IMR-90 (cell line): Measurements from ENCODE around the gene ZNF185. TPM values are rescaled to one million over a fixed set of nuclear protein-coding genes. Genes with fewer than 3 reads are reported as not detected.

ENCODE experiments used
- ATAC-seq: fragments of 200-7000 bp; cut with Tn5 transposase; 2 replicates; pipeline ENCODE4 v1.9.1; 2020; ENCODE audit warnings: low read depth, mild to moderate bottlenecking, moderate library complexity
- BruUV-seq: library from RNA; stranded (reverse); fragments of 400-500 nt; replicated peaks from 2 replicates; lab custom pipeline; 2021; lab: Mats Ljungman, UMichigan
- CTCF ChIA-PET: fragments of 300-600 bp; formaldehyde crosslinking; extraction: SDS; loops from one replicate; lab custom pipeline; 2021; ENCODE audit warnings: antibody characterized with exemption; lab: Yijun Ruan, JAX
- POLR2A ChIA-PET: fragments of 300-600 bp; sonication (Branson Sonifier 250); formaldehyde crosslinking; loops from one replicate; lab custom pipeline; 2022; ENCODE audit warnings: antibody characterized with exemption; ENCODE audit not compliant: unreplicated experiment; lab: Charles Lee
- DNase-seq: peaks from one replicate; pipeline ENCODE4 v3.0.0; 2013
- H2AFZ ChIP-seq: replicated peaks from 2 replicates; pipeline ENCODE3; 2013; ENCODE audit warnings: low read length, mild to moderate bottlenecking; ENCODE audit not compliant: poor library complexity
- H2AK5ac ChIP-seq: 2 replicates; pipeline ENCODE4 v1.6.1; 2013; ENCODE audit warnings: low read depth, low read length, inconsistent platforms
- H2AK9ac ChIP-seq: replicated peaks from 2 replicates; pipeline ENCODE3; 2013; ENCODE audit warnings: mild to moderate bottlenecking, low read depth, low read length, moderate library complexity; ENCODE audit not compliant: poor library complexity
- H2BK120ac ChIP-seq: 2 replicates; pipeline ENCODE4 v1.6.1; 2013; ENCODE audit warnings: low read depth, low read length, inconsistent platforms
- H2BK15ac ChIP-seq: 3 replicates; pipeline ENCODE4 v1.6.1; 2013; ENCODE audit warnings: low read depth, low read length, inconsistent platforms
- H2BK20ac ChIP-seq: 2 replicates; pipeline ENCODE4 v1.6.1; 2013; ENCODE audit warnings: low read depth, mild to moderate bottlenecking, inconsistent platforms, low read length, moderate library complexity
- H2BK5ac ChIP-seq: 2 replicates; pipeline ENCODE4 v1.6.1; 2013; ENCODE audit warnings: mild to moderate bottlenecking, low read depth, low read length, inconsistent platforms; ENCODE audit not compliant: poor library complexity, severe bottlenecking
- H3K14ac ChIP-seq: replicated peaks from 2 replicates; pipeline ENCODE4 v1.6.1; 2013; ENCODE audit warnings: low read depth, low read length, inconsistent platforms
- H3K18ac ChIP-seq: 2 replicates; pipeline ENCODE4 v1.6.1; 2013; ENCODE audit warnings: low read depth, low read length, control low read depth
- H3K23ac ChIP-seq: 2 replicates; pipeline ENCODE4 v1.6.1; 2013; ENCODE audit warnings: low read depth, low read length, inconsistent platforms
- H3K27ac ChIP-seq: 2 replicates; pipeline ENCODE4 v1.5.1; 2013; ENCODE audit warnings: mild to moderate bottlenecking, control low read depth, low read length; ENCODE audit not compliant: insufficient read depth
- H3K27me3 ChIP-seq: 2 replicates; pipeline ENCODE4 v1.6.1; 2013; ENCODE audit warnings: low read length; ENCODE audit not compliant: control insufficient read depth, insufficient read depth
- H3K36me3 ChIP-seq: 2 replicates; pipeline ENCODE4 v1.6.1; 2013; ENCODE audit warnings: low read length, mixed read lengths; ENCODE audit not compliant: control insufficient read depth, insufficient read depth
- H3K4ac ChIP-seq: 2 replicates; pipeline ENCODE4 v1.6.1; 2013; ENCODE audit warnings: low read depth, low read length, inconsistent platforms
- H3K4me1 ChIP-seq: 2 replicates; pipeline ENCODE4 v1.6.1; 2013; ENCODE audit warnings: low read length, mixed read lengths; ENCODE audit not compliant: control insufficient read depth, insufficient read depth
- H3K4me2 ChIP-seq: 2 replicates; pipeline ENCODE4 v1.6.1; 2013; ENCODE audit warnings: low read depth, mild to moderate bottlenecking, control low read depth, low read length, moderate library complexity
- H3K4me3 ChIP-seq: 2 replicates; pipeline ENCODE4 v1.5.1; 2013; ENCODE audit warnings: low read depth, mild to moderate bottlenecking, control low read depth, low read length, moderate library complexity; ENCODE audit not compliant: insufficient read depth
- H3K56ac ChIP-seq: 2 replicates; pipeline ENCODE4 v1.6.1; 2013; ENCODE audit warnings: low read length, inconsistent platforms; ENCODE audit not compliant: insufficient read depth; ENCODE audit errors: extremely low read depth
- H3K79me1 ChIP-seq, 2 experiments: 2 replicates each; pipeline ENCODE4 v1.6.1; 2013; ENCODE audit warnings: low read length in 2 of 2, inconsistent platforms in 1 of 2, low read depth in 1 of 2
- H3K9ac ChIP-seq: 2 replicates; pipeline ENCODE4 v1.6.1; 2013; ENCODE audit warnings: low read depth, low read length, control low read depth
- H3K9me1 ChIP-seq: 2 replicates; pipeline ENCODE4 v1.6.1; 2013; ENCODE audit warnings: low read length, inconsistent platforms; ENCODE audit not compliant: insufficient read depth
- H3K9me3 ChIP-seq: 2 replicates; pipeline ENCODE4 v1.6.1; 2013; ENCODE audit warnings: low read length; ENCODE audit not compliant: control insufficient read depth, insufficient read depth
- H4K20me1 ChIP-seq: 2 replicates; pipeline ENCODE4 v1.6.1; 2013; ENCODE audit warnings: low read length, inconsistent platforms; ENCODE audit not compliant: insufficient read depth
- H4K5ac ChIP-seq: 2 replicates; pipeline ENCODE4 v1.6.1; 2013; ENCODE audit warnings: mild to moderate bottlenecking, low read depth, low read length, control low read depth
- H4K8ac ChIP-seq, 2 experiments: 2 replicates each; pipeline ENCODE4 v1.6.1; 2013; ENCODE audit warnings: low read depth in 2 of 2, low read length in 2 of 2, control low read depth in 1 of 2, inconsistent platforms in 1 of 2
- H4K91ac ChIP-seq: 2 replicates; pipeline ENCODE4 v1.6.1; 2013; ENCODE audit warnings: low read depth, low read length, inconsistent platforms; ENCODE audit not compliant: insufficient read depth
- BHLHE40 ChIP-seq: fragments of 150-350 bp; IDR thresholded peaks from 2 replicates; pipeline ENCODE4 v1.6.1; 2016; ENCODE audit warnings: mild to moderate bottlenecking, low read depth, low read length
- CEBPB ChIP-seq: IDR thresholded peaks from 2 replicates; pipeline ENCODE4 v1.6.1; 2012; ENCODE audit warnings: low read depth, low read length, improper control_type of control experiment
- CHD1 ChIP-seq: IDR thresholded peaks from 2 replicates; pipeline ENCODE4 v1.6.1; 2012; ENCODE audit warnings: low read depth, low read length, improper control_type of control experiment
- ELK1 ChIP-seq: fragments of 150-350 bp; IDR thresholded peaks from 2 replicates; pipeline ENCODE4 v1.6.1; 2016; ENCODE audit warnings: low read depth, mild to moderate bottlenecking, low read length, moderate library complexity, borderline replicate concordance
- FOS ChIP-seq: fragments of 150-350 bp; IDR thresholded peaks from 2 replicates; pipeline ENCODE4 v1.6.1; 2016; ENCODE audit warnings: low read depth, low read length
- MAFK ChIP-seq: IDR thresholded peaks from 2 replicates; pipeline ENCODE4 v1.6.1; 2012; ENCODE audit warnings: low read depth, low read length, improper control_type of control experiment
- MAZ ChIP-seq: IDR thresholded peaks from 2 replicates; pipeline ENCODE4 v1.6.1; 2012; ENCODE audit warnings: low read depth, mild to moderate bottlenecking, low read length, improper control_type of control experiment, moderate library complexity, borderline replicate concordance
- MXI1 ChIP-seq: IDR thresholded peaks from 2 replicates; pipeline ENCODE4 v1.6.1; 2012; ENCODE audit warnings: low read depth, mild to moderate bottlenecking, low read length, moderate library complexity, borderline replicate concordance
- NFE2L2 ChIP-seq: fragments of 150-350 bp; IDR thresholded peaks from 2 replicates; pipeline ENCODE4 v1.6.1; 2016; ENCODE audit warnings: low read depth, mild to moderate bottlenecking, low read length
- POLR2A ChIP-seq: IDR thresholded peaks from 2 replicates; pipeline ENCODE4 v1.6.1; 2012; ENCODE audit warnings: mild to moderate bottlenecking, low read depth, low read length
- RAD21 ChIP-seq: IDR thresholded peaks from 2 replicates; pipeline ENCODE4 v1.6.1; 2012; ENCODE audit warnings: low read length, improper control_type of control experiment
- RCOR1 ChIP-seq: IDR thresholded peaks from 2 replicates; pipeline ENCODE4 v1.6.1; 2012; ENCODE audit warnings: mild to moderate bottlenecking, low read length, improper control_type of control experiment; ENCODE audit not compliant: insufficient replicate concordance
- RFX5 ChIP-seq: IDR thresholded peaks from 2 replicates; pipeline ENCODE4 v1.8.0; 2012; ENCODE audit warnings: low read depth, mild to moderate bottlenecking, low read length, moderate library complexity
- SMC3 ChIP-seq: fragments of 150-350 bp; IDR thresholded peaks from 2 replicates; pipeline ENCODE4 v1.6.1; 2016; ENCODE audit warnings: low read depth, mild to moderate bottlenecking, antibody characterized with exemption, low read length, moderate library complexity
- WGBS, 2 experiments: methylation state at CpG; one replicate each; pipeline versions ENCODE4 v1.1.5 to v1.1.7; 2013; ENCODE audit warnings: missing lambda C conversion rate in 2 of 2; ENCODE audit not compliant: insufficient read length in 1 of 2; ENCODE audit errors: extremely low coverage in 2 of 2; 5-methylcytosine and 5-hydroxymethylcytosine counted together
- dilution Hi-C: fragments of 300-500 bp; cut with HindIII; formaldehyde crosslinking; loops from one replicate; pipeline ENCODE4 v1.14.3; 2018; ENCODE audit warnings: low sequenced_read_pairs; ENCODE audit not compliant: unreplicated experiment
- in situ Hi-C: fragments of 300-500 bp; cut with MboI; formaldehyde crosslinking; loops from 3 replicates; pipeline ENCODE4 v1.14.3; 2019; ENCODE audit warnings: low sequenced_read_pairs, inconsistent platforms, mixed read lengths
- intact Hi-C: fragments of 100-400 bp; cut with micrococcal nuclease; formaldehyde crosslinking; loops from 2 replicates; pipeline ENCODE4 v1.10.0; 2022
- polyA plus RNA-seq, 3 experiments: library from polyadenylated mRNA; depleted of rRNA; stranded (reverse); fragments of >200 nt; gene quantifications; 2 replicates each; pipeline ENCODE4 v1.2.3, GENCODE V29; 2012; ENCODE audit warnings: low replicate concordance in 1 of 3
- total RNA-seq: library from RNA; depleted of rRNA; stranded (reverse); fragments of >200 nt; gene quantifications from 2 replicates; pipeline ENCODE4 v1.2.3, GENCODE V29; 2012
- TF ChIP-seq, protein P1 (sequence below): conservative IDR thresholded peaks from 2 replicates; pipeline ENCODE4 v1.5.1; 2012; ENCODE audit warnings: mild to moderate bottlenecking, low read depth, low read length, improper control_type of control experiment
- TF ChIP-seq, protein P2 (sequence below): fragments of 150-350 bp; IDR thresholded peaks from 2 replicates; pipeline ENCODE4 v1.6.1; 2017; ENCODE audit warnings: mild to moderate bottlenecking, antibody characterized with exemption, low read length, low read depth

The ZNF185 gene
- total and polyA plus RNA-seq, 2 of the 4 experiments (the other 2 are of a cell fraction), result 3.2 to 6.3 TPM

- peaks cover 16% of the 10 kb centered on the region for H3K27me3 ChIP-seq
- H3K9ac ChIP-seq, result no peak overlapping the region
- intact Hi-C loops (no loop called here), in situ Hi-C loops (no loop called here), dilution Hi-C loops (no loop called here)
- H4K8ac ChIP-seq, result no peak overlapping the region
- DNase-seq (no peak), ATAC-seq (no peak)
- no peak overlapping the region for H2AFZ ChIP-seq
- TF ChIP-seq POLR2A (no peak), SMC3 (no peak), BHLHE40 (no peak), RFX5 (no peak), CEBPB (no peak), ELK1 (no peak), FOS (no peak), MAZ (no peak), RAD21 (no peak), RCOR1 (no peak), MAFK (no peak), MXI1 (no peak), NFE2L2 (no peak), CHD1 (no peak)
- TF ChIP-seq, protein P1, sequence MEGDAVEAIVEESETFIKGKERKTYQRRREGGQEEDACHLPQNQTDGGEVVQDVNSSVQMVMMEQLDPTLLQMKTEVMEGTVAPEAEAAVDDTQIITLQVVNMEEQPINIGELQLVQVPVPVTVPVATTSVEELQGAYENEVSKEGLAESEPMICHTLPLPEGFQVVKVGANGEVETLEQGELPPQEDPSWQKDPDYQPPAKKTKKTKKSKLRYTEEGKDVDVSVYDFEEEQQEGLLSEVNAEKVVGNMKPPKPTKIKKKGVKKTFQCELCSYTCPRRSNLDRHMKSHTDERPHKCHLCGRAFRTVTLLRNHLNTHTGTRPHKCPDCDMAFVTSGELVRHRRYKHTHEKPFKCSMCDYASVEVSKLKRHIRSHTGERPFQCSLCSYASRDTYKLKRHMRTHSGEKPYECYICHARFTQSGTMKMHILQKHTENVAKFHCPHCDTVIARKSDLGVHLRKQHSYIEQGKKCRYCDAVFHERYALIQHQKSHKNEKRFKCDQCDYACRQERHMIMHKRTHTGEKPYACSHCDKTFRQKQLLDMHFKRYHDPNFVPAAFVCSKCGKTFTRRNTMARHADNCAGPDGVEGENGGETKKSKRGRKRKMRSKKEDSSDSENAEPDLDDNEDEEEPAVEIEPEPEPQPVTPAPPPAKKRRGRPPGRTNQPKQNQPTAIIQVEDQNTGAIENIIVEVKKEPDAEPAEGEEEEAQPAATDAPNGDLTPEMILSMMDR, result no peak
- TF ChIP-seq, protein P2, sequence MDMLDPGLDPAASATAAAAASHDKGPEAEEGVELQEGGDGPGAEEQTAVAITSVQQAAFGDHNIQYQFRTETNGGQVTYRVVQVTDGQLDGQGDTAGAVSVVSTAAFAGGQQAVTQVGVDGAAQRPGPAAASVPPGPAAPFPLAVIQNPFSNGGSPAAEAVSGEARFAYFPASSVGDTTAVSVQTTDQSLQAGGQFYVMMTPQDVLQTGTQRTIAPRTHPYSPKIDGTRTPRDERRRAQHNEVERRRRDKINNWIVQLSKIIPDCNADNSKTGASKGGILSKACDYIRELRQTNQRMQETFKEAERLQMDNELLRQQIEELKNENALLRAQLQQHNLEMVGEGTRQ, result no peak
- no peak overlapping the region for H2BK5ac ChIP-seq
- H3K4me2 ChIP-seq, result no peak overlapping the region
- no peak overlapping the region for H4K91ac ChIP-seq
- H2AK9ac ChIP-seq, result no peak overlapping the region
- H3K4me3 ChIP-seq, result no peak overlapping the region
- ChIA-PET CTCF (no interaction called here), POLR2A (no interaction called here)
- H2BK20ac ChIP-seq, result no peak overlapping the region
- no peaks in the 10 kb centered on the region for H3K79me1 ChIP-seq
- H2AK5ac ChIP-seq, result no peak overlapping the region
- no peak overlapping the region for H3K4ac ChIP-seq
- H3K9me1 ChIP-seq, result no peaks in the 10 kb centered on the region
- no peak overlapping the region for H3K23ac ChIP-seq
- no peaks in the 10 kb centered on the region for H4K20me1 ChIP-seq
- no peak overlapping the region for H3K27ac ChIP-seq
- no TSS peak for BruUV-seq
- no peaks in the 10 kb centered on the region; the same call in 1 of the 2 replicates for H3K9me3 ChIP-seq
- no peak overlapping the region for H4K5ac ChIP-seq
- no peak overlapping the region for H3K14ac ChIP-seq
- no peak overlapping the region for H2BK15ac ChIP-seq
- no peaks in the 10 kb centered on the region for H3K36me3 ChIP-seq
- H2BK120ac ChIP-seq, result no peak overlapping the region
- H3K4me1 ChIP-seq, result no peaks in the 10 kb centered on the region
- 41% methylated on average over 4 of the region's 6 CpGs; no CpG with 5 or more reads in 1 of the 2 experiments for WGBS, 2 experiments
- no peak overlapping the region for H3K18ac ChIP-seq
- no peak overlapping the region for H3K56ac ChIP-seq
These were observed 13.7 kb upstream of the ZNF185 start for GRCh38 chrX:152884171-152884570.
